Esophagus muscularis mucosa (tissue), 4 donors: Measurements from ENCODE around the gene ATMIN. TPM values are rescaled to one million over a fixed set of nuclear protein-coding genes. Genes with fewer than 3 reads are reported as not detected.

ENCODE experiments used
- DNase-seq: peaks from one replicate; pipeline ENCODE4 v3.0.0-alpha.2; 2017; ENCODE audit errors: extremely low spot score
- H3K27ac ChIP-seq, 4 donors: fragments of 200-600 bp; sonication (generic); replicated peaks in 1 of 4; 1 replicate in 3 of 4; 2 replicates in 1 of 4; pipeline ENCODE4 v1.5.1; 2016 to 2019; ENCODE audit warnings: mild to moderate bottlenecking in 1 of 4
- H3K27me3 ChIP-seq, 4 donors: fragments of 200-600 bp; sonication (generic); one replicate each; pipeline versions ENCODE4 v1.5.1 to v1.6.0; 2016 to 2019
- H3K36me3 ChIP-seq, 4 donors: fragments of 200-600 bp; sonication (generic); one replicate each; pipeline ENCODE4 v1.5.1; 2016 to 2019
- H3K4me1 ChIP-seq, 4 donors: fragments of 200-600 bp; sonication (generic); one replicate each; pipeline ENCODE4 v1.5.1; 2016 to 2019
- H3K4me3 ChIP-seq, 4 donors: fragments of 200-600 bp; sonication (generic); 1 replicate in 2 of 4; 2 replicates in 2 of 4; pipeline ENCODE4 v1.5.1; 2016 to 2019; ENCODE audit warnings: mild to moderate bottlenecking in 4 of 4, moderate library complexity in 1 of 4
- H3K9me3 ChIP-seq, 4 donors: fragments of 200-600 bp; sonication (generic); 1 replicate in 3 of 4; 2 replicates in 1 of 4; pipeline ENCODE4 v1.5.1; 2016 to 2019
- EP300 ChIP-seq: sonication (generic); formaldehyde crosslinking; IDR thresholded peaks from one replicate; pipeline ENCODE4 v1.6.1; 2017; ENCODE audit warnings: antibody characterized with exemption
- POLR2A ChIP-seq: fragments of 450-650 bp; IDR thresholded peaks from one replicate; pipeline ENCODE4 v1.6.1; 2017; ENCODE audit warnings: antibody characterized with exemption, moderate library complexity, mild to moderate bottlenecking, low read depth
- POLR2AphosphoS5 ChIP-seq, 2 donors: sonication (generic); formaldehyde crosslinking; IDR thresholded peaks; one replicate each; pipeline ENCODE4 v1.6.1; 2017; ENCODE audit warnings: antibody characterized with exemption in 2 of 2
- WGBS: methylation state at CpG from one replicate; pipeline ENCODE4 v1.1.5; 2018; 5-methylcytosine and 5-hydroxymethylcytosine counted together
- intact Hi-C: fragments of 100-400 bp; cut with DNase I; formaldehyde crosslinking; loops from one replicate; pipeline ENCODE4 v1.15.1; 2023
- total RNA-seq, 4 donors: library from RNA; depleted of rRNA; stranded (reverse); fragments of >200 nt; gene quantifications; one replicate each; pipeline versions ENCODE4 v1.1.0 to v1.2.1, GENCODE V29; 2016
- TF ChIP-seq, protein P1 (sequence below), 3 experiments: fragments of 200-600 bp in 2 of 3; fragments of 450-650 bp in 1 of 3; sonication (generic) in 2 of 3; IDR thresholded peaks; one replicate each; pipeline ENCODE4 v1.5.1; 2017 to 2019; ENCODE audit warnings: antibody characterized with exemption in 3 of 3, mild to moderate bottlenecking in 2 of 3, moderate library complexity in 1 of 3

ATMIN gene
- total RNA-seq, 4 donors from 2014 or later, result 26.6 to 34.0 (median 30.4) TPM

DNA sequence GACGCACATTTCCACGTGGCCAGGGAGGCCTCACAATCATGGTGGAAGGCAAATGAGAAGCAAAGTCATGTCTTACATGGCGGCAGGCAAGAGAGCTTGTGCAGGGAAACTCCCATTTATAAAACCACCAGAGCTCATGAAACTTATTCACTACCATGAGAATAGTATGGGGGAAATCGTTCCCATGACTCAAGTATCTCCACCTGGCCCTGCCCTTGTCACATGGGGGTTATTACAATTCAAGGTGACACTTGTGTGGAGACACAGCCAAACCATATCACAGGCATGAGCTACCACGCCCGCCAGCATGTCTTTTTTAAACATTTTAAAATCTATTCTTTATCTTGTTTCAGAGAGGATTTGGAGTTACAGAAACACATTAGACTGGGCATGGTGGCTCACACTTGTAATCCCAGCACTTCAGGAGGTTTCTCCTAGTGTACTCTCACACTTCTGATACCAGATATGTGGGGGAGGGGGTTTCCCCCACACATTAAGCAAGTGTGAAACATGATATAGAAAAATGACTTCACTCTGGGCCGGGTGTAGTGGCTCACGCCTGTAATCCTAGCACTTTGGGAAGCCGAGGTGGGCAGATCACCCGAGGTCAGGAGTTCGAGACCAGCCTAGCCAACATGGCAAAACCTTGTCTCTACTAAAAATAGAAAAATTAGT lies 5.6 kb upstream of the ATMIN start:
- H3K4me1 ChIP-seq, result no peaks in the 10 kb centered on the region
- DNase-seq, result no peak
- WGBS, result 92% methylated on average over 11 of the region's 11 CpGs
- intact Hi-C loops, result loop anchor here (10.0 kb wide), 1 partner anchor 705 kb away; no protein-coding TSS in a partner anchor
- no peak overlapping the region for H3K4me3 ChIP-seq
- TF ChIP-seq EP300 (no peak), POLR2A (no peak), POLR2AphosphoS5 (IDR thresholded peaks at IDR 0.05) (no peak)
- TF ChIP-seq, protein P1, sequence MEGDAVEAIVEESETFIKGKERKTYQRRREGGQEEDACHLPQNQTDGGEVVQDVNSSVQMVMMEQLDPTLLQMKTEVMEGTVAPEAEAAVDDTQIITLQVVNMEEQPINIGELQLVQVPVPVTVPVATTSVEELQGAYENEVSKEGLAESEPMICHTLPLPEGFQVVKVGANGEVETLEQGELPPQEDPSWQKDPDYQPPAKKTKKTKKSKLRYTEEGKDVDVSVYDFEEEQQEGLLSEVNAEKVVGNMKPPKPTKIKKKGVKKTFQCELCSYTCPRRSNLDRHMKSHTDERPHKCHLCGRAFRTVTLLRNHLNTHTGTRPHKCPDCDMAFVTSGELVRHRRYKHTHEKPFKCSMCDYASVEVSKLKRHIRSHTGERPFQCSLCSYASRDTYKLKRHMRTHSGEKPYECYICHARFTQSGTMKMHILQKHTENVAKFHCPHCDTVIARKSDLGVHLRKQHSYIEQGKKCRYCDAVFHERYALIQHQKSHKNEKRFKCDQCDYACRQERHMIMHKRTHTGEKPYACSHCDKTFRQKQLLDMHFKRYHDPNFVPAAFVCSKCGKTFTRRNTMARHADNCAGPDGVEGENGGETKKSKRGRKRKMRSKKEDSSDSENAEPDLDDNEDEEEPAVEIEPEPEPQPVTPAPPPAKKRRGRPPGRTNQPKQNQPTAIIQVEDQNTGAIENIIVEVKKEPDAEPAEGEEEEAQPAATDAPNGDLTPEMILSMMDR (IDR thresholded peaks at IDR 0.05), result no peak
- H3K27me3 ChIP-seq, result no peaks in the 10 kb centered on the region
- no peaks in the 10 kb centered on the region for H3K9me3 ChIP-seq
- H3K36me3 ChIP-seq, result peaks cover 0 to 12% (median 5%) of the 10 kb centered on the region in 4 donors
- no peak overlapping the region for H3K27ac ChIP-seq

GRCh38 chr16:81035975-81036750 lies 521 bp downstream of the ATMIN start:
- no peak for DNase-seq
- Histone ChIP-seq H3K36me3 (peaks cover 0 to 9% (median 1%) of the 10 kb centered on the region in 4 donors), H3K27ac (peak overlapping the region; percentile 75 to 85 (median 81)), H3K4me1 (peaks cover 28 to 45% (median 35%) of the 10 kb centered on the region in 4 donors), H3K9me3 (no peaks in the 10 kb centered on the region), H3K4me3 (peak overlapping the region; percentile 78 to 87 (median 83)), H3K27me3 (no peaks in the 10 kb centered on the region)
- under 1% methylated on average over 19 of the region's 80 CpGs for WGBS
- intact Hi-C loops, result loop anchor here (1.0 to 10.0 kb wide), 3 partner anchors 41 to 699 kb away; partner anchors contain the start of genes C16orf46 and GCSH
- no peak for TF ChIP-seq POLR2AphosphoS5 (IDR thresholded peaks at IDR 0.05)
- TF ChIP-seq EP300, result no peak

- Histone ChIP-seq H3K4me3 (peak overlapping the region; percentile 78 to 87 (median 83)), H3K9me3 (no peaks in the 10 kb centered on the region), H3K4me1 (peaks cover 28 to 45% (median 35%) of the 10 kb centered on the region in 4 donors), H3K27me3 (no peaks in the 10 kb centered on the region), H3K36me3 (peaks cover 6 to 16% (median 8%) of the 10 kb centered on the region in 4 donors), H3K27ac (peak overlapping the region; percentile 75 to 85 (median 81))
- no peak for DNase-seq
- intact Hi-C loops, result loop anchor here (5.0 to 10.0 kb wide), 2 partner anchors 60 to 698 kb away; partner anchors contain the start of gene GCSH
- TF ChIP-seq, protein P1 (IDR thresholded peaks at IDR 0.05), result no peak
- no peak for TF ChIP-seq POLR2AphosphoS5 (IDR thresholded peaks at IDR 0.05)
- TF ChIP-seq EP300, result no peak
- TF ChIP-seq POLR2A, result no peak
- 35% methylated on average over 10 of the region's 10 CpGs for WGBS
Observed at GRCh38 chr16:81036751-81037350, 1.2 kb downstream of the ATMIN start.

- Histone ChIP-seq H3K27ac (no peak overlapping the region), H3K9me3 (no peaks in the 10 kb centered on the region), H3K4me1 (peaks cover 28 to 45% (median 35%) of the 10 kb centered on the region in 4 donors), H3K4me3 (no peak overlapping the region), H3K36me3 (peaks cover 33 to 49% (median 41%) of the 10 kb centered on the region in 4 donors), H3K27me3 (no peaks in the 10 kb centered on the region)
- no peak for DNase-seq
- no peak for TF ChIP-seq EP300
- intact Hi-C loops, result no loop called here
- 81% methylated on average over 2 of the region's 2 CpGs for WGBS
Observed at GRCh38 chr16:81040131-81040530, 4.5 kb downstream of the ATMIN start.

GRCh38 chr16:81040842-81041241 lies 5.2 kb downstream of the ATMIN start:
- Histone ChIP-seq H3K4me3 (no peak overlapping the region), H3K27me3 (no peaks in the 10 kb centered on the region), H3K27ac (no peak overlapping the region), H3K36me3 (peaks cover 36 to 56% (median 47%) of the 10 kb centered on the region in 4 donors), H3K9me3 (no peaks in the 10 kb centered on the region), H3K4me1 (peaks cover 25 to 41% (median 31%) of the 10 kb centered on the region in 4 donors)
- WGBS, result 90% methylated on average over 5 of the region's 5 CpGs
- DNase-seq, result no peak
- intact Hi-C loops, result no loop called here
- no peak for TF ChIP-seq POLR2AphosphoS5 (IDR thresholded peaks at IDR 0.05)
- TF ChIP-seq POLR2A, result no peak
- TF ChIP-seq EP300, result no peak
- TF ChIP-seq, protein P1 (IDR thresholded peaks at IDR 0.05), result no peak
